T47D (cell line): ENCODE data around the gene TNS2.
"Not testable (repeated sequence)": the region's sequence is repeated elsewhere in the genome, so short reads cannot be mapped to it uniquely, and the experiment has no call there.

Experiments
- DNase-seq, 2 experiments: peaks; one replicate each; pipeline versions ENCODE4 v3.0.0 to v3.0.0-alpha.2; 2011 to 2012; ENCODE audit warnings: low read depth in 1 of 2, low spot score in 1 of 2
- JUND ChIP-seq: IDR thresholded peaks from 2 replicates; pipeline ENCODE4 v1.6.1; 2012; ENCODE audit warnings: low read depth
- in situ Hi-C: cut with HindIII; loops from 2 replicates; pipeline ENCODE4 v1.10.0; 2016; ENCODE audit warnings: low sequenced_read_pairs, low pct_unique_long_range_greater_than_20kb

The TNS2 gene

DNA sequence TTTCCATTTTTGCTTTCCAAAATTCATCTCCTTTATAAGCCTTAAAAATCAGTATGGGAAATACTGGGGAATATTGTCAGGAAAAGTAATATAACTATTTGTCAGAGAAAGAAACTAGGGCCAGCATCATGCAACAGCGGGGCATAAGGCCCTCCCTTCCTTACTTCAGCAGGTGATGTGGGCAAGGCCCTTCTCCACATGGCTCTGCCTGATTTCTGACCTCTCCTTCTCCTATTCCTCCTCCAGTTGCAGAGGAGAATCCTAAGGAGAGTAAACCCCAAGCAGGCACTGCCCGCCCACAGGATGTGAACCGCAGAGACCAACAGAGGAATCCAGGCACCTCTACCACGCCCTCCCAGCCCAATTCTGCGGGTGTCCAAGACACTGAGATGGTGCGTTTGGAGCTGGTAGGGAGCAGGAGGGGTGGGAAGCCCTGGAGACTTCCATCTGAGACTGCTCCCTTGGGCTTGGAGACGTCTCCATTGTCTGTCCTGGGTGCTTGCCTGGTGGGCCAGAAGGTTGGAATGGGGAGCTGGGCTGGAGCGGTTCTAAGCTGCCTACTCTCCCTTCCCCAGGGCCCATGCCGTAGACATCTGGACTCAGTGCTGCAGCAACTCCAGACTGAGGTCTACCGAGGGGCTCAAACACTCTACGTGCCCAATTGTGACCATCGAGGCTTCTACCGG is 50.7 kb downstream of the TNS2 start:
- TF ChIP-seq JUND, result no peak
- in situ Hi-C loops, result no loop called here
- no peak for DNase-seq

GRCh38 chr12:53101266-53101665 is 51.4 kb downstream of the TNS2 start:
- TF ChIP-seq JUND, result no peak
- in situ Hi-C loops, result no loop called here
- DNase-seq, result no peak

GRCh38 chr12:53101931-53102781 is 52.3 kb downstream of the TNS2 start:
- in situ Hi-C loops, result no loop called here
- no peak for TF ChIP-seq JUND
- DNase-seq, result no peak

DNA sequence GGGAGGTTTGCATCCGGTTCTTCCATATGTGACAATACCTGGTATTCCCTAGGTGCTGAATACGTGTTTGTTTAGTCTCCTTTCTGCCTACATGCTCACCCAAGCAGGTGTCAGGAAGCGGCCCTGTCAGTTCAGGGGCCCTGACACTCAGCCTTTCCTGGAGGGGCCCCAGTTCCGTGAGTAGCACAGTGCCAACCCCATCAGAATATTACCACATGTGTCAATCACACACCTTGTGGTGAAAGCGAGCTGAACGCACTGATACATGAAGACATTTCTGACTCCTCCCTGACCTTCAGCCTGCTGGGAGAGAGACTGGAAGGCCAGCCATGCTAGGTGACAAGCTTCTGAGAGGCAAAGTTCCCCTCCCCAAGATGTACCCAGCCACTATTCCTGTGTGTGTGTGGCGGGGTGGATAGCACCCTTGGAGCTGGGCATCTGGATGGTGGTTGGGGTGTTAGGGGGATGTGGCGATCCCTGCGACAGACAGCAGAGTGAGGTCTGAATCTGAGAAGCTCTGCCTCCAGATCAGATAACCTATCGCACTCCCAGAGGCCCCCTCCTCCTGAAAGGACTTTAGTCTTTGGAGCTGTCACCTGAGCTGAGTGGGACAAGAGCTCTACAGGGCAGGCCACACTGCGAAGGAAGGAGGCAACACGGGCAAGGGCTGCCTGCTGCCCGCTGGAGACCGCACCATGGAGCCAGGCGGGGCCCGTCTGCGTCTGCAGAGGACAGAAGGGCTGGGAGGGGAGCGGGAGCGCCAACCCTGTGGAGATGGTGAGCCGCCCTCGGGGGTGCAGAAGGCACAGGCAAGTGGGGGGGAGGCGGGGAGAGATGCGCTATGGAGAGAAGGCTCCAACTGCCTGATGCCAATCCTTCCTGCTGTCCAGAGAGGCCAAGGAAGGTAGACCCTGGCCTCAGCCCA is 53.3 kb downstream of the TNS2 start, which contains the start of gene SOAT2:
TSS of gene SOAT2 (plus strand) at position 604 of the 925 bp plus-strand sequence. CDS start at position 696, 92 bp downstream.
- no peak for DNase-seq
- in situ Hi-C loops, result no loop called here
- no peak for TF ChIP-seq JUND

DNA sequence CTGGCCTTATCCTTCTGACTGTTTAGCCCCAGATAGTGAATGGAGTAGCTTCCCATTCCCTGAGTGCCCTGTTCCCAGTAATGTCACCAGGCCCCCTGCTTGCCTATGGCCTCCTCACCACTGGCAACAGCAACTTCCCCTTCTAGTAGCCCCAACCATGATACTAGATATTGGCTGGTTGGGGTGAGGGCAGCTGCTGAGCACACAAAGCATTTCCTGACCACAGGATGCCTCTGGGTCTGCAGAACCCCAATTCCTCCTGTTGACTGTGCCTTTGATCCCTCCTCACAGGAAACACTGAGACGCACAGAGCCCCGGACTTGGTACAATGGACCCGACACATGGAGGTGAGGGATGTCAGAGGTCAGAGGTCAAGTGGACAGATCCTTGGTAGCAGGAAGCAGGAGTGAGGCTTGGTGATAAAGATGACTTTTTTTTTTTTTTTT is 54.0 kb downstream of the TNS2 start:
- no peak for TF ChIP-seq JUND
- in situ Hi-C loops, result no loop called here
- DNase-seq, result no peak

- DNase-seq, result no peak
- in situ Hi-C loops, result no loop called here
- TF ChIP-seq JUND, result no peak
Observed at GRCh38 chr12:53105256-53105655, 55.4 kb downstream of the TNS2 start.

DNA sequence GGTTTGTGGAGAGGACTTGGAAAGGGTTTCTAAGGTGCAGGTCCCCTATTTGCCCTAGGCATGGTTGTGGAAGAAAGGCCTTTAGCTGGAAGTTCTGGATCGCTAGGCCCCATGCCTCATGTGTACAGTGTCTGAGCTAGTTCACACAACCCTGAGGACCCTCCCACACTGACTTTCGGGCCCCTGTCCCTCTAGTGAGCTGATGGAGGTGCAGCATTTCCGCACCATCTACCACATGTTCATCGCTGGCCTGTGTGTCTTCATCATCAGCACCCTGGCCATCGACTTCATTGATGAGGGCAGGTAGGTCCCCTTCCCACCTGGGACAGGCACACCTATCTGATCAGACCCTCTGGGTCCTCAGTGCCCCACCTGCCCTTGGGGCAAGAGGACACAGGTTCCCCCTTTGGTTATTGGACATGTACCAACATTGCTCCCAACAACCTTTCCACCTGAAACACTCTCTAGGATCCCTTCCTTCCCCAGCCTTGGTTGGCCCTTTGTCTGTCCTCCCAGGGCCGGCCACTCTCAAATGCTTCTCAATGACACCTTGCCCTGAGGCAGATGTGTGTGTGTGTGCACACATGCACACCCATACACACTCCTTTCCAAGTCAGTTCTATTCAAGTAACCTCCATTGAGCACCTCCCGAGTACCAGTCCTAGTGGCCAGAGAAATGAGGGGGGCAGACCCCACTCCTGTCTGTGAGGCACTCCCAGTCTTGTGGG is 56.0 kb downstream of the TNS2 start:
- DNase-seq, result no peak
- TF ChIP-seq JUND, result no peak
- in situ Hi-C loops, result no loop called here

DNA sequence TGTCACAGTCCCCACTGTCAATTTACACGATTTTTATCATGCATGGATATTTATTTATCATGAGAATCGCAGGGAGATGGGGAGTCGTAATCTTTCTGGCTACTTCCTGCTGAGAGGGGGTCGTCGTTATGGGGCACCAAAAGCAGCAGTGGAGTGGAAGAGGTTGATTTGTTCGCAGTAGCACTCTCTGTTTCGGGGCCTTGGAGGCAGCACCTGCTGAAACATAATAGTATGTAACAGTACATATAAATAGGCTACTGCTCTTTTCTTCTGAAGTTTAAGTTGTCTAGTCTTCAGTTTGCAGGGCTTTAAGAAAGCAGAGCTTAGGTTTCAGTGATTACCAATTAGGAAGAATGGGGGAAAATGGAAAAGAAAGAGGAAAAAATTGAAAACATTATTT is 57.3 kb downstream of the TNS2 start:
- in situ Hi-C loops, result no loop called here
- DNase-seq, result no peak
- no peak for TF ChIP-seq JUND

- in situ Hi-C loops, result not testable (repeated sequence)
Observed at GRCh38 chr12:53112431-53112830, 62.6 kb downstream of the TNS2 start.

GRCh38 chr12:53113136-53113705 is 63.4 kb downstream of the TNS2 start:
- TF ChIP-seq JUND, result no peak
- in situ Hi-C loops, result no loop called here
- DNase-seq, result no peak

More at GRCh38 chr12:53112431-53112830, 62.6 kb downstream of the TNS2 start:
- DNase-seq, result not testable (repeated sequence)

DNA sequence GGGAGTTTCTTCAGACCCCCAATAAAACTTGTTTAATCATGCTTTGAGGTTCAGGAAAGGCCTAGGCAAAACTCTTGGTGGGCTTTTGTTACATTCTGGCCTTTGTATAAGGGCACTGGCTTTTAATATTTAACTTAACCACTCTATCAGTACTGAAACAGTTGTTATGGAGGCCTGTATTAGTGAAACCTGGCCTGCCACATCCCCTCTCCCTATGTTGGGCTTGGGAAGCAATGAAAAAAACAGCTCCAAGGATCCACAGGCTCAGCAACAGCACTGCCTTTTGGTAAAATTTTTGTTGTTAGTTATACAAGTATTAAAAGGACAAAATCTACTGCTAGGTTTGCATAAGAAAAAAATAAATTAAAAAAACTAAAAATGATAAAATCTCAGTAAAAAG is 64.1 kb downstream of the TNS2 start:
- no peak for TF ChIP-seq JUND
- no peak for DNase-seq
- in situ Hi-C loops, result no loop called here
